NK-92 treated with Interleukin-12 subunit alpha and Interleukin-12 subunit beta, amount 100 ng/mL, for 24 hours (cell line): ENCODE data around the gene TAF6L.
"Not testable (repeated sequence)": the region's sequence is repeated elsewhere in the genome, so short reads cannot be mapped to it uniquely, and the experiment has no call there.

ENCODE experiments used
- DNase-seq: peaks from one replicate; lab custom pipeline; 2025; lab: John Stamatoyannopoulos, UW

Gene TAF6L

GRCh38 chr11:62805961-62806441 lies 34.8 kb downstream of the TAF6L start:
- DNase-seq, result peak; percentile 34

- DNase-seq, result peak; percentile 40
These were observed 35.5 kb downstream of the TAF6L start for GRCh38 chr11:62806611-62807121.

GRCh38 chr11:62810748-62811147 lies 39.6 kb downstream of the TAF6L start:
- DNase-seq, result no peak

- no peak for DNase-seq
These were observed 40.5 kb downstream of the TAF6L start for GRCh38 chr11:62811659-62812058.

GRCh38 chr11:62816557-62816956 lies 45.4 kb downstream of the TAF6L start:
- DNase-seq, result no peak

- no peak for DNase-seq
These were observed 45.9 kb downstream of the TAF6L start for GRCh38 chr11:62817129-62817528.

GRCh38 chr11:62823677-62824076 lies 52.5 kb downstream of the TAF6L start:
- no peak for DNase-seq

GRCh38 chr11:62828130-62828529 lies 56.9 kb downstream of the TAF6L start:
- DNase-seq, result not testable (repeated sequence)

GRCh38 chr11:62830904-62831519 lies 59.8 kb downstream of the TAF6L start:
- DNase-seq, result no peak

GRCh38 chr11:62831520-62832335 lies 60.5 kb downstream of the TAF6L start, which contains the start of gene STX5:
Gene STX5 (minus strand): TSS chr11:62832051. CDS start chr11:62831243, 808 bp downstream.
- DNase-seq, result peak; percentile 99

GRCh38 chr11:62832336-62833234 lies 61.4 kb downstream of the TAF6L start, which contains the start of gene TEX54:
Gene TEX54 (minus strand): TSS chr11:62832841.
- no peak for DNase-seq

GRCh38 chr11:62835336-62835735 lies 64.1 kb downstream of the TAF6L start:
- no peak for DNase-seq
